WERI-Rb-1 (cell line): ENCODE measurements around the gene RXFP3.
A peak's percentile ranks its signal among the peaks of the same experiment; 100 is the strongest.

Experiments
- DNase-seq: peaks from one replicate; pipeline ENCODE4 v3.0.0-alpha.2; 2020
- H3K27ac ChIP-seq: fragments of 250-450 bp; sonication (Bioruptor Pico); 2 replicates; pipeline ENCODE4 v1.5.1; 2020; ENCODE audit warnings: mild to moderate bottlenecking, moderate library complexity
- H3K27me3 ChIP-seq: fragments of 250-450 bp; sonication (Bioruptor Pico); 2 replicates; pipeline ENCODE4 v1.5.1; 2021; ENCODE audit warnings: mild to moderate bottlenecking, low read depth, moderate library complexity; ENCODE audit not compliant: insufficient read depth, severe bottlenecking
- H3K36me3 ChIP-seq: fragments of 250-450 bp; sonication (Bioruptor Pico); 2 replicates; pipeline ENCODE4 v1.5.1; 2020; ENCODE audit warnings: mild to moderate bottlenecking, moderate library complexity
- H3K4me3 ChIP-seq: 2 replicates; pipeline ENCODE4 v1.5.1; 2011; ENCODE audit warnings: low read depth, mild to moderate bottlenecking, control low read depth, low read length
- H3K9me3 ChIP-seq: fragments of 250-450 bp; sonication (Bioruptor Pico); 2 replicates; pipeline ENCODE4 v1.5.1; 2021; ENCODE audit warnings: mild to moderate bottlenecking, moderate library complexity; ENCODE audit not compliant: severe bottlenecking
- CTCF ChIP-seq: IDR thresholded peaks from 2 replicates; pipeline ENCODE4 v1.5.1; 2011; ENCODE audit warnings: low read depth, mild to moderate bottlenecking, control low read depth, inconsistent platforms, low read length

The RXFP3 gene

GRCh38 chr5:33966805-33967204 lies 30.6 kb downstream of the RXFP3 start:
- Histone ChIP-seq H3K36me3 (no peaks in the 10 kb centered on the region), H3K9me3 (no peaks in the 10 kb centered on the region), H3K4me3 (no peak overlapping the region), H3K27me3 (peaks cover 11% of the 10 kb centered on the region), H3K27ac (no peak overlapping the region)
- no peak for DNase-seq
- no peak for TF ChIP-seq CTCF

DNA sequence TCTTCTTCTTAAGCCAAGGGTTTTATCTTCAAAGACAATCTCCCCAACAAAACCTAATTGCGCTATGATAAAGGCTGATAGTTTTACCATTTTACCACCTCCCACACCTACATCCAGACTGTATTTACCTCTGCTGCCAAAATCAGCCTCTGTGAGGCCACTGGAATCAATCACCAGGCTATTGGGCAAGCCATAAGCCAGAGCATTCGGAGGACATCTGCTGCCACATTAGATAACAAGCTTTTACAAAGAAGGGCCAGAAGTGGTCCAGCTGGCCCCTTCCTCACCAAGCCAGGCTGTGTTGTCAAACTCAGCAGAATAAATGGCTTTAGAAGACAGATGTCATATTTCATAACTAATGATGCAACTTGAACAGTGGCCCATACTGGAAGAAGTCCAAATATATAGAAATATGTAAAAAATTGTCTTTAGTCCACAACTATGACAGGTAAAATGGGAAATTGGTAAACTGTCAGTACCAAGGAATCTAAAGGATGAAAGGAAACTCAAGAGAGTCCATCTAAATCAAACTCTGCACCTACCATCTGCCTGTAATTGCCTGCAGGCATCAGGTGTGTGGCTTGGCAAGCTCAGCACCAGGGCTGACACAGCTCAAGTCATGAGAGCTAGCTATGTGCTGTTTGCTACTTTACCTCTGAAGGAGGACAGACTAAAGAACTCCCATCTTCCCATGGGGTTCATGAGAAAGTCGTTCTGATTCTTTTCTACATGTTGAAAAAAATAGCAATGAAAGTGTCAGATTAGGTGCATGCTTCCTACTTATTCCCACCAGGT lies 32.2 kb downstream of the RXFP3 start:
- TF ChIP-seq CTCF: no peak
- Histone ChIP-seq H3K4me3 (no peak overlapping the region), H3K27me3 (peaks cover 12% of the 10 kb centered on the region), H3K9me3 (no peaks in the 10 kb centered on the region), H3K27ac (no peak overlapping the region), H3K36me3 (no peaks in the 10 kb centered on the region)
- no peak for DNase-seq

- Histone ChIP-seq H3K4me3 (no peak overlapping the region), H3K9me3 (no peaks in the 10 kb centered on the region), H3K27me3 (peaks cover 9% of the 10 kb centered on the region), H3K36me3 (no peaks in the 10 kb centered on the region), H3K27ac (no peak overlapping the region)
- peak; percentile 69 for TF ChIP-seq CTCF
- DNase-seq: peak; percentile 13
Measured at GRCh38 chr5:33969572-33970452, 33.6 kb downstream of the RXFP3 start.

GRCh38 chr5:33973271-33973670 lies 37.1 kb downstream of the RXFP3 start:
- H3K27ac ChIP-seq: no peak overlapping the region
- no peaks in the 10 kb centered on the region for H3K9me3 ChIP-seq
- H3K27me3 ChIP-seq: peaks cover 22% of the 10 kb centered on the region
- no peak for DNase-seq
- H3K36me3 ChIP-seq: no peaks in the 10 kb centered on the region
- TF ChIP-seq CTCF: no peak
- H3K4me3 ChIP-seq: no peak overlapping the region

- peaks cover 25% of the 10 kb centered on the region for H3K27me3 ChIP-seq
- no peak for DNase-seq
- TF ChIP-seq CTCF: no peak
- H3K36me3 ChIP-seq: no peaks in the 10 kb centered on the region
- no peak overlapping the region for H3K27ac ChIP-seq
- H3K4me3 ChIP-seq: no peak overlapping the region
- no peaks in the 10 kb centered on the region for H3K9me3 ChIP-seq
Measured at GRCh38 chr5:33975852-33976251, 39.7 kb downstream of the RXFP3 start.
